ENCODE measurements around the gene FAR2. TPM values are rescaled to one million over a fixed set of nuclear protein-coding genes. Genes with fewer than 3 reads are reported as not detected.
"Not testable (repeated sequence)": the region's sequence is repeated elsewhere in the genome, so short reads cannot be mapped to it uniquely, and the experiment has no call there.

FAR2 gene
- total RNA-seq, 1 experiment from 2014 or later: not detected

DNA sequence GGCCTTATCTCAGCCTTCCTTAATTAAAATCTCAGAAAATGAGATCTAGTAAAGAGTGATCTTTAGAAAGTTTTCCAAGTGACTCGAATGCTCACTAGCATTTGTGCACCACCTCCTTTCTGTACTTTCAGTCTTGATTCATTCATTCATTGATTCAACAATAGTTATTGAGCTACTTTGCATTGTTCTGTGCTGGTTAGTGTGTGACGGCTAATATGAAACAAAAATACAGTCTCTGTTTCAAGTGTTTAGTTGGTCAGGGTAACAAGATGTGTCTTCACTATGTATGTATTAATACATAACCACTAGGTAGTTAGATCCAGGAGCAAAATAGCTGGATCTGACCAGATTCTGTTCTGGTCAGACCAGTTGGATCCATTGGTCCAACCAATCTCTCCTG is 100.9 kb downstream of the FAR2 start:
- in situ Hi-C loops (cut with HindIII; ENCODE audit: low pct_unique_long_range_greater_than_20kb, low sequenced_read_pairs): no loop called here
- no peak for DNase-seq (ENCODE audit: low read depth)

DNA sequence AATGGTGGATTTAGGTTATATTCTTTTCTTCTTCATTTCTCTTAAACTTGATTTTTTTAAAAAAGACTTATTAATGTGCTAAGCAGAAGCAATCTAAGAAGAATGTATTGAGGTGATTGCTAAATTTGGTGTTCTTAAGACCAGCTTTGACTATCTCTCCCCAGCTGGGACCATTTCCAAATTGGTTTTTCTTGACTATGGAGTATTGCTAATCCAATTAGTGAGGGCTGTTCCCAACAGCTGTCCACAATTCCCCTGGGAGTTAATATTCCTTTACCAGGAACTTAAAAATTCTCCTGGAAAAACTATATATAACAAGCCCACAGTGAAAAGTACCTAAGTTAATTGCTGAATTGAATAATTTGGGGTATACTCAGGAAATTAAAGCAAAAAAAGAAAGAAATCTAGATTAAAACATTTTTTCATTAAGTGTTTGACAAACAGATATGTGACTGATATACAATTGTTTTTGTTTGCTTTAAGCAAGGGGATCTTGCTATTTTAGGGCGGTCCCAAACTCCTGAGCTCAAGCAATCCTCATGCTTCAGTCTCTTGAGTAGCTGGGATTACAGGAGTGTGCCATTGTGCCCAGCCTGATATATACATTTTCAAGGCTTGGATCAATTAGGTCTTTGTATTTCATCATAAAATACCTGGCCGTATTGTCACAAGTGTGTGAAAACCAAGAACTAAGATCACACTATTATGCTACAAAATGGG is 105.0 kb downstream of the FAR2 start:
- in situ Hi-C loops (cut with HindIII; ENCODE audit: low pct_unique_long_range_greater_than_20kb, low sequenced_read_pairs): no loop called here
- no peak for DNase-seq (ENCODE audit: low read depth)

DNA sequence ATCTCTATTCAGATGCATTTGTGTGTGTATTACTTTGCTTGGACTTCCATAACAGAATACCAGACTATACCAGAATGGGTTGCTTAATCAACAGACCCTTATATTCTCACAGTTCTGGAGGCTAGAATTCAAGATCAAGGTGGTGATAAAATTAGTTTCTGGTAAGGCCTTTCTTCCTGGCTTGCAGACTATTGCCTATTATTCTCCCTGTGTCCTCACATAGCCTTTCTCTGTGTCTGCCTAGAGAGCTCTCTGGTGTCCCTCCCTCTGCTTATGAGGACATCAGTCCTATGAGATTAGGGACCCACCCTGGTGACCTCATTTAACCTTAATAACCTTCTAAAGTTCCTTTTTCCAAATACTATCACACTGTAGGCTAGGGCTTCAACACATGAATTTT is 106.0 kb downstream of the FAR2 start:
- in situ Hi-C loops (cut with HindIII; ENCODE audit: low pct_unique_long_range_greater_than_20kb, low sequenced_read_pairs): no loop called here
- DNase-seq (ENCODE audit: low read depth): no peak

GRCh38 chr12:29256598-29256997 is 107.5 kb downstream of the FAR2 start:
- DNase-seq (ENCODE audit: low read depth): no peak
- in situ Hi-C loops (cut with HindIII; ENCODE audit: low pct_unique_long_range_greater_than_20kb, low sequenced_read_pairs): no loop called here

DNA sequence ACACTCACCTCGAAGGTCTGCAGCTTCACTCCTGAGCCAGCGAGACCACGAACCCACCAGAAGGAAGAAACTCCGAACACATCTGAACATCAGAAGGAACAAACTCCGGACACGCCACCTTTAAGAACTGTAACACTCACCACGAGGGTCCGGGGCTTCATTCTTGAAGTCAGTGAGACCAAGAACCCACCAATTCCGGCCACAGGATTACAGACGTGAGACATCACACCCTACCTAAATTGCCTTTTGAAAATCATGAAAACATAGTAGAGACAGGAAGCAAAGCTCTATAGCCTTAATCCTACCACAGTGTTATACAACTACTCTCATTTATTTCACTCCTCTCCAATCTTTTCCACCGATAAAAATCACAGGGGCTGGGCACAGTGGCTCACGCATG is 108.6 kb downstream of the FAR2 start:
- in situ Hi-C loops (cut with HindIII; ENCODE audit: low pct_unique_long_range_greater_than_20kb, low sequenced_read_pairs); DNase-seq (ENCODE audit: low read depth): not testable (repeated sequence)

DNA sequence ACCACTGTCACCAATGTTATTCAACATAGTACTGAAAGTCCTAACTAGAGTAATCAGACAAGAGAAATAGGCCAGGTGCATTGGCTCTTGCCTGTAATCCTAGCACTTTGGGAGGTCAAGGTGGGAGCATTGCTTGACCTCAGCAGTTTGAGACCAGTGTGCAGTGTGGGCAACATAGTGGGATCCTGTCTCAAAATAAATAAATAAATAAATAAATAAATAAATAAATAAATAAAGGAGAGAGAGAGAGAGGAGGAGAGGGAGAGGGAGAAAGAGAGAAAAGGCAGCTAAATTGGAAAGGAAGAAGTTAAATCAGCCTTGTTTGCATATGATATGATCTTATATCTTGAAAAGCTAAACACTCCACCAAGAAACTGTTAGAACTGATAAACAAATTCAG is 115.3 kb downstream of the FAR2 start:
- DNase-seq (ENCODE audit: low read depth): no peak

DNA sequence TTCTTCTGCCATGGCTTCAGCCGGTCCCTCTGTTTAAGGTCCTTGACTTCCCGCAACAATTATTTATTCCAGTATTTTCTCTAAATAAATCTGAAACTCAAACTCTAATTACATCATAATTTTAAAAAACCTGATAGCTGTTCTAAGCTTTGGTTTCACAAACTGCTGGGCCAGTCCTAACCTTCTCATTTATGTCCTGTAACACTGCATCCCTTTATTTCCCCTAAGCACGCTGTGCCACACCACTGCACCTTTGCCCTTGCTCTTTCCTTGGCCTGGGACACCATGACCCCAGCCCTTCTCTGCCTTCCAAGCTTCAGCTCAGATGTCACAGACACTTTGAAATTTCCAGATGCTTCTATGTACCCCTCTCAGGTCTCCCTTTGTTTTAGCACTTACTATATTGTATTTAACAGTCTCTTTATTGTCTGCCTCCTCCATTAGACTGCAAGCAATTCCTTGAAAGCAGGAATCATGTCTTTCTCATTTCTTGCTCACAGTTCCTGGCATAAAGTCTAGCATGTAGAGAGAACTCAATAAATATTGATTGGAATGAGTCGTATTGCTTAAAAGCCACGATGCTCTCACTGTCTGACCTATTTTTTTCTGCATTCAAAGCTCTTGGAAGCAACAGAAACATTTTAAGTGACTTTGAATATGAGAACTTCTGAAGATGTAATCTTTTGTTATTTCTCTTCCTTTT is 120.8 kb downstream of the FAR2 start:
- no peak for DNase-seq (ENCODE audit: low read depth)
- in situ Hi-C loops (cut with HindIII; ENCODE audit: low pct_unique_long_range_greater_than_20kb, low sequenced_read_pairs): no loop called here

More for the DNA sequence above, 115.3 kb downstream of the FAR2 start:
- in situ Hi-C loops (cut with HindIII; ENCODE audit: low pct_unique_long_range_greater_than_20kb, low sequenced_read_pairs): no loop called here

GRCh38 chr12:29270446-29270845 is 121.4 kb downstream of the FAR2 start:
- no peak for DNase-seq (ENCODE audit: low read depth)
- in situ Hi-C loops (cut with HindIII; ENCODE audit: low pct_unique_long_range_greater_than_20kb, low sequenced_read_pairs): no loop called here

DNA sequence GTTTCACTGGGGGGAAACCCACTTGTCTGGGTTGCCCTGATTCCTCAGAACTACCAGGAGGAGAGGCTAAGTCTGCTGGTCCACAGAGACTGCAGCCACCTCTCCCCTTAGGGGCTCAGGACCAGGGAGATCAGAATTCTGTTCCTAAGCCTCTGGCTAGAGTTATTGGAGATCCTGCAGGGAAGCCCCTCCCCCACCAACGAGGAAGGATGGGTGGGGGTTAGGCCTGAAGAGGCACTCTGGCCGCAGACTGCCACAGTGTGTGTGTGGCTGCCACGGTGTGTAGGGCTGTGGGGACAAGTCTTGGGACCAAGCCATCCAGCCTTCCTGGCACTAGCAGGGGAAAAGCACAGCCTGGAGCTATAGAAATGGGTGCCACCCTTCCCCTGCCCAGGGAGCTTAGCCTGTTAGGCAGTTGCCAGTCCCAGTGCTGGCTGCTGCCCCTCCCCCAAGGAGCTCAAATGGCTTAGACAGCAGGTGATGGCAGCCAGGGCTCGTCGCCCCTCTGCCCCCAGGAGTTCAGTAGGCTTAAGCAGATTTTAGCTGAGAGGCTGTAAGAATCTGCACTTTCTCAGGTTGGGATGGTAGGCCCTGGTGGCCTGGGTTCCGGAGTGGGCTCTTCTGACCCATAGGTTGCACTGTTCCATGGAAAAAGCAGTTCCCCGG is 124.2 kb downstream of the FAR2 start:
- in situ Hi-C loops (cut with HindIII; ENCODE audit: low pct_unique_long_range_greater_than_20kb, low sequenced_read_pairs): no loop called here
- no peak for DNase-seq (ENCODE audit: low read depth)

GRCh38 chr12:29275834-29276233 is 126.8 kb downstream of the FAR2 start:
- in situ Hi-C loops (cut with HindIII; ENCODE audit: low pct_unique_long_range_greater_than_20kb, low sequenced_read_pairs): no loop called here
- DNase-seq (ENCODE audit: low read depth): no peak

DNA sequence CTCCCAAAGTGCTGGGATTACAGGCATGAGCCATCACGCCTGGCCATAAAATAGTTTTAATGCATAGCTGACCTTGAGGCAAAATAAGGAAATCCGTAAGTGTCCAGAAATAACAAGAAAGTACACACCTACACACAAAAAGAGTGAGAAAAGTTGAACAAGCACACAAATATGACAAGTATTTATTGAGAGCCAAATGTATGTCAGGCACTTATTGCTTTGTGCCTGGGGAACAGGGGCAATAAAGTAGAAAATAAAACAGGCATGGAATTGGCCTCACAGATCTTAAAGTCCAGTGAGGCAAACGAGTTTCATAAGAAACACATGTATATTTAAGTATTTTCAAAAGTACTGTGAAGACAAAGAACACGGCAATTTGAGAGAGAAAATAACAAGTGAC is 128.2 kb downstream of the FAR2 start:
- in situ Hi-C loops (cut with HindIII; ENCODE audit: low pct_unique_long_range_greater_than_20kb, low sequenced_read_pairs): no loop called here

DNA sequence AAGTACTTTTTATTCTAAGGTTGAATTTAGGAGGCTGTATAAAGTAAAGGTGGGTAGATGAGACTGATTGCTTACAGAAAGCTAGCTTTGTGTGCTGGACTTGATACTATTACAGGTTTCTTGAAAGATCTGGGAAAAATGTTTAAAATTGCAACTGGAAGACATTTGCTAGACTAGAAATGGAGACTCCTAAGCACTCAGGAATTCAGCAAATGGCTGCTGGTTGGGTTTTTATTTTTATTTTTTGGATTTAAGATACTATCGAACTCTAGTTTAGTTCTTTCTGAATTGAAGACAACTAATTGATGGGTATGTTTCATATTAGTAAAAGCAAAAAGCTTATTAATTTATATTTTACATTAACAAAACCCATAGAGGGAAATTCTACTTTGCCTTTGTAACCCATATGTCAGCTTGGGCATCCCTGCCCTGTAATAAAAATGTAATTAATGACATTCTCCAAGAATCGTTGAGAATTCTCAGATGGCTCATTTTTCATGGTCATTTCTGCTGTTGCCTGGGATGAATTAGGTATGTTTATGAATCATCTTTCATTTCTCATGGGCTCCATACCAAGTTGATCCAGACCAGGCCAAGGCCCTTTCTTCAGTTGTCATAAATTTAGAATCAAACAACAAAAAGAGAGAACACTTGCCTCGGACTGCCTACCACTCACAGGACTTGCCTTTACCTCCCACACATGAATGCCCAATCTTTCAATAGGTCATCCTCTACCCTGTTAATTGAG is 129.8 kb downstream of the FAR2 start:
- DNase-seq (ENCODE audit: low read depth): no peak
- in situ Hi-C loops (cut with HindIII; ENCODE audit: low pct_unique_long_range_greater_than_20kb, low sequenced_read_pairs): no loop called here

More for the DNA sequence above, 128.2 kb downstream of the FAR2 start:
- no peak for DNase-seq (ENCODE audit: low read depth)

DNA sequence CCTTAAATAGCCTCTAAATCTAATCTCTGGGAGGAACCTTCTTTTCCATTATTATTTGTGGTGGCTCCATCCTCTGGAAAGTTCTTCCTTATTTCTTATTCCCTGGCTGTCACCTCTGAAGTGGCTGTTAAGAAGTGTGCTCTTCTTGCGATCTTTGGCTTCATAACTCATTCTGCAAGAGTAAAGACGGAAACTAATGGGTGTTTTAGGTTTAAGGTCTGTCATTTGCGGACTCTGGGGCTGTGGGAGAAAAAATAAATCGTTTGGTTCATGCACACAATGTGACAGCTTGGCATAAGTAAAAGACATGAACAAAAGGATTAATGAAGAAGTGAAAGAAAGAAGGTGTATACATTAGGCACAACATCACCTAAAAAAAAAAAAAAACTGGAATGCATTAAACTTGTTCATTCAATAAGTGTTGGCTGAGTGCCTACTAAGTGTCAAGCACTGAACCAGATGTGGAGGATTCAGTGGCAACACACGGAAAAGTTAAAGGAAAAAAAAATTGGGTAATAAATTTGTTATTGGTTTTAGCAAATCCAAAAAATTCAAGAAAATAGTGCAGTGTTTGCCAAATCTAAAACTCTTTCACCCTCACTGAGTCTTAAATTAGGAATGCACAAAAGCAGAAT is 132.4 kb downstream of the FAR2 start:
- no peak for DNase-seq (ENCODE audit: low read depth)
- in situ Hi-C loops (cut with HindIII; ENCODE audit: low pct_unique_long_range_greater_than_20kb, low sequenced_read_pairs): no loop called here

GRCh38 chr12:29282031-29282816 is 133.1 kb downstream of the FAR2 start:
- in situ Hi-C loops (cut with HindIII; ENCODE audit: low pct_unique_long_range_greater_than_20kb, low sequenced_read_pairs): no loop called here
- DNase-seq (ENCODE audit: low read depth): no peak

- in situ Hi-C loops (cut with HindIII; ENCODE audit: low pct_unique_long_range_greater_than_20kb, low sequenced_read_pairs): no loop called here
- DNase-seq (ENCODE audit: low read depth): no peak
Measured at GRCh38 chr12:29283969-29284700, 135.1 kb downstream of the FAR2 start.

GRCh38 chr12:29286081-29286790 is 137.2 kb downstream of the FAR2 start:
- no peak for DNase-seq (ENCODE audit: low read depth)
- in situ Hi-C loops (cut with HindIII; ENCODE audit: low pct_unique_long_range_greater_than_20kb, low sequenced_read_pairs): no loop called here
